ENCODE measurements around the gene AREL1.

AREL1 gene

DNA sequence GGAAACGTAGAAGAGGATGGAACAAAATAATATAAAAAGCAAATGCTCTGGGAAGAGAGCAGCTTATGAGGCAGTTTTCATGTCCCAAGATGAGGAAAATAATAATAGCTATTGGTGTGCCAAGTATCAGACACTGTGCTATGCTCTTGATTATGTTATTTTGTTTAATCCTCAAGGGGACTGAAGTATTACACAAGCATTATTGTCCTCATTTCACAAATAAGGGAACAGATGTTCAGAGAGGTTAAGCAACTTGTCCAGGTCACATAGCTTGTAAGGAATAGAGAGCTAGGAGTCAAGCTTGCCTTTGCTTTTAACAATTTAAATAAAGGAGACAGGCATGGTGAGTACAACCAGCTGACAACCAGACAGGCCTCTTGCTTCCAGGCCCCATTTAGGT, 73.9 kb downstream of the AREL1 start:
- DNase-seq (ENCODE audit: low read depth in 1 of 2, low spot score in 1 of 2), result no peak

DNA sequence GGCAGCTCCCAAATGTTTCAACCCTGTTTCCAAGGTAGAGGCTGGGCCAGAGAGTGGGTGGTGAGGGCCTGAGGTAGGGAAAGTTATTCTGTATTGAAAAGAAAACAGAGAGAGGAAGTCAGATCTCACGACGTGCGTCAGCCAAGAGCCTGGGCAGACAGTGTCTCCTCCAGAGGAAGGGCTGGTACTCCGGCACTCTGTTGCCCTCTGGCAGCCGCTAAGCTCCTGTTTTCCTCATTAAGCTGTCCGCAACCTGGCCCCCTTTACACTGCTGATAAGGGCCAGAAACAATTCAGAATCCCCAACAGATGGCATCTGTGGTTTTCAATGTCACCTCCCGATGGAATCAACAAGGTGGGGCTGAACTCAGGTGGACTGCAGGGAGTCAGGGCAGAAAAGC, 74.8 kb downstream of the AREL1 start:
- DNase-seq (ENCODE audit: low read depth in 1 of 2, low spot score in 1 of 2), result no peak

DNA sequence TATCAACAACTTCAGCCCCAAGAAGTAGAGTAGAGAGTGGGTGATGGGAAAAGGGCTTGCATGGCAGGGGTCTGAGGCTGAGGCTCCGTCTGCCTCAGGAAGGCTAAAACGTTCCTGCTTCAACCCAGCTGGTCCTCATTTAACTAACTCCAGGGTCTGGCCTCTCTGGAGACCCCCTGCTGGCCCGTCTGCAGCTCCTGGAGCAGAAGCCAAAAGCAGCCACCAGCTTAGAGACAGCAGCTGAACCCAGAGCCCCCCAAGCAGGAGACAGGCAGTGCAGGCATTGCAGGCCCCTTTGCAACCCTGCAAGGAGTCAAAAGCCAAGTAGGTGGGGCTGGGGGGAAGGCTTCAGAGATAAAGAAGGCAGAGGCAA, 75.7 kb downstream of the AREL1 start:
- no peak for DNase-seq (ENCODE audit: low read depth in 1 of 2, low spot score in 1 of 2)

DNA sequence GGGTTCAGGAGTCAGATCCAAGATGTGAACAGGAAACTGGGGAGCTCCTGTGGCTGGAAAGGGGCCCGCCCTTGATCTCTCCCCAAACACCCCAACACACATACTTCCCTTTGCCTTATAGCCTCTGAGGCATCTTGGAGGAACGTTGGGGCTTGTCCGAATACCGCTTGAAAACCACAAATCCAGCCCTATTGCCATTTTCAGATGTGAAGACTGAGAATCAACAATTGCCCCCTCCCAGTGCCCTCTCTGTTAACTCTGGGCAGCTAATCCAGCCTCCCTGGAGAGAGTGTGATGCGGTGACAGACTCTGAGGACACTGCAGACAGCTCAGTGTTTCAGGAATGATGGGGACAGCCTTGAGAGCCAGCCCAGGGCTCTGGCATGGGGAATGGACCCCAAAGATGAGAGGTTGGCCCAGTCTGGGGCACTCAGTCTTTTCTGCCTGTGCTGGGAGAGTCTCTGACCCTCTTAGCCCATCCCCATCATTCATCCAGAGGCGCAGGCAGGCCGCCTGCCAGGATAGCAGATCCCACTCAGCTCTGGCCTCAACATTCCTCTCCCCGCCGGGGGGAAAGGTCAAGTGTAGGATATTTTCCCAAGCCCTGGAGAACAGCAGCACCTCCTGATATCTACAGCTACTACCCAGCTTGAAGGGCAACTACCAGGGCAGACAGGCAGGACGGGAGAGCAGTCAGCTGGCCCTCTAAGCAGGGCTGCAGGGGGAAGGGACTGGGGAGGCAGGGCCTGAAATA, 76.3 kb downstream of the AREL1 start:
- no peak for DNase-seq (ENCODE audit: low read depth in 1 of 2, low spot score in 1 of 2)

DNA sequence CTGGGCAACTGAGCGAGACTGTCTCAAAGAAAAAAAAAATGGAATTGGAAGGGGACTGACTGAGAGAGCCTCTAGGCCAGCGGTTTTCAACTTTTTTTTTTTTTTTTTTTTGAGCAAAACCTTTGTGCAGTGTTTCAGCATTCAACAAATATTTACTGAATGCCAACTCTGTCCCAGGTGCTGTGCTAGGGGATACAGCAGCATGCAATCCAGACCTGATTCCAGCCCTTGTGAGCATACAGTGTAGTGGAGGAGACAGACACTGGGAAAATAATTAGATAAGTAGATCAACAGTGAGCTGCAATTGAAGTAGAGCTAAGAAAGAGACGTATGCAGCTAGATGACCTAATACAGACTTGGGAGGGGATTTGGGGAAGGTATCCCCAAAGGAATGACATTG, 77.0 kb downstream of the AREL1 start:
- DNase-seq (ENCODE audit: low read depth in 1 of 2, low spot score in 1 of 2), result no peak

DNA sequence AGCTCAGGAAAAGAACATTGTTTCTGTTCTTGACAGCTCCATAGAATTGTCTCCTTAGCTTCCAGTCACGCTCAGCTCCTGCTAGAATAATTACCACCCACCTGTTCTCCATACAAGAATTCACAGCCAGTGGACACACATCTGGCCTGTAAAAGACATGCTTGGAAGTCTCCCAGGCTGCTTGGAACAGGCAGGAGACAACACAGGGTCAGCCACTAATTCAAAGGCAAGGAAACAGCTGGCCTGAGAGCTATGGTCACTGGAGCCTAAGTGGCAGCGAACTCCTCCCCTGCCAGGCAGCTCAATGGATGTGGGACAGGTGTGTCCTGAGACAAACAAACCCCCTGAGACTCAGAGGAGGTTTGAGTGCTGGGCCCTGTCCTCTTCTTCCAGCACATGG, 77.9 kb downstream of the AREL1 start:
- DNase-seq (ENCODE audit: low read depth in 1 of 2, low spot score in 1 of 2), result no peak

DNA sequence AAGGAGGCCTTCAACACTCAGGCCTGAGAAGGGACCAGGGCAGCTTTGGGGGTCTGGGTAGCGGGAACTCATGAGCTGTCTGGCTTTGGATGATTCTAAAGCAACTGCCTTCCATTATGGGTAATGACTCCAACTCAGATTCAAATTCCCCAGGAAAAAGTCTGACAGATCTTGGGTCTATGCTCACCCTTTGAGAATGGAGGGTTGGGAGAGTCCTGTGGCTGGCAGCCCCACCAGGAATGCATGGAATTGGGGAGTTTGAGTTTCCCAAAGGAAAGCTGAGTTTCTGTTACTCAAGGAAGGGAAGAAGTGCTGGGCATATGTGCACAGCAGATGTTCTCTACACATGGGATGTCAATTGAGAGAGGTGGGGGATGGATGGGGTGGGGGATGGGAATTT, 78.4 kb downstream of the AREL1 start:
- DNase-seq (ENCODE audit: low read depth in 1 of 2, low spot score in 1 of 2), result no peak

DNA sequence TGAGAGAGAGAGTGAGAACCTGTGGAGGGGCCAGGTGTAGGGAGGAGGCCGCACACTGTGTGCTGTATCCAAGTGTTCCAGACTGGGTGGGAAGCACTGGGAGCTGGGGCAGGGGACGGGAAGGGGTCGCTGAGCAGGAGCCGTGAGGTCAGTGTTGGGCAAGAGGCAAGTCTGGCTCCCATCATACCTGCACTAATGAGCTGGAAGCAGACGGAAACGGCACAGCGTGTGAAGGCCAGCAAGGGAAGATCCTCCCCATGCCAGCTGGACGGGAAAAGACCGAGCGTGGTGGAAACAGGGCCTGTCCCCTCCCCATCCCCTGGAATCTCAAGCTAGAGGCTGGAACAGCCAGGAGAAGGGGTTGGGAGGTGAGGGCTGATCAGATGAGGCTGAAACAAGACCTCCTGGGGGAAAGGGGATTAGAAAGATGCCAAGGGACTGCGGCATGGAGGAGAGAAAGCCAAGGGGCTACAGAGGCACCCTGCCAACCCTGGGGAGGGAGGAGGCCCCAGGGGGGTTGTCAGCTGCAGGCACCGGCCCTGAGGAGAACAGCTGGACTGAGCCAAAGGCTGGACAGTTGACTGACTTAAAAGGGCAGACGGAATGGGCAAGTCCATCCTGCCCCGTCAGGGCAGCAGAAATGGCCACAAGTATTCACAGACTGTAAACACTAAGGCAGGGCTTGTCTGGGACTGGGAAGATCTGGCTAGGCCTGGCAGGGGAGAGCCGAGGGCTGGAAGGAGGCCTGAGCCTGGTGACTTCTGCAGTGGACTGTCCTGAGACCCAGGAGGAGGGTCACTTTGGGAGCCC, 81.8 kb downstream of the AREL1 start:
- no peak for DNase-seq (ENCODE audit: low read depth in 1 of 2, low spot score in 1 of 2)

DNA sequence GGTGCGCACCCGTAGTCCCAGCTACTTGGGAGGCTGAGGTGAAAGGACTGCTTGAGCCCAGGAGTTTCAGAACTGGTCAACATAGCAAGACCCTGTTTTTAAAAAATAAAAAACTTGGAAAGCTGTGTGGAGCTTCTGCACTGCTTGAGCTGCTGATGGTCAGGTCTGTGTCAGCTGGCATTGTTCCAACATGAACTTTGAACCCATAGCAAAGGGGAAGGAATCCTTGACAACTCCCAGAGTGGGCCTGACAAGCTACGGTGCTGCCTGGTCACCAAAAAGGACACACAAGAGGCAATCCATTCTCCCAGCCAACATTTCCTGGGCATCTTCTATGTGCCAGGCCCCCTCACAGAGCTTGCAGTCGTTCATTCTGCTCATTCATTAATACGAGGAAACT, 84.5 kb downstream of the AREL1 start:
- DNase-seq (ENCODE audit: low read depth in 1 of 2, low spot score in 1 of 2), result no peak

DNA sequence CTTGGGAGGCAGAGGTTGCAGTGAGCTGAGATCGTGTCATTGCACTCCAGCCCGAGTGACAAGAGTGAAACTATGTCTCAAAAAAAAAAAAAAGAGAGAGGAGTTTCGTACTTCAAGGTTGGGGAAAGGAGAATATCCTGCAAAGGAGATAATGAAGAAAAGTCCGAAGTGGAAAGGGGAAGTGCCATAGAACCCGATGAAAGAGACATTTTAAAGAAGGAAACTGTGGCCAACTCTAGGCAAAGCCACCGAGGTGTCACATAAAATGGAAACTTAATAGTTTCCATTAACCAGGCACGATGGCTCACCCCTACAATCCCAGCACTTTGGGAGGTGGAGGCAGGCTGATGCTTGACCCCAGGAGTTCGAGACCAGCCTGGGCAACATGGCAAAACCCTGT, 85.8 kb downstream of the AREL1 start:
- no peak for DNase-seq (ENCODE audit: low read depth in 1 of 2, low spot score in 1 of 2)

DNA sequence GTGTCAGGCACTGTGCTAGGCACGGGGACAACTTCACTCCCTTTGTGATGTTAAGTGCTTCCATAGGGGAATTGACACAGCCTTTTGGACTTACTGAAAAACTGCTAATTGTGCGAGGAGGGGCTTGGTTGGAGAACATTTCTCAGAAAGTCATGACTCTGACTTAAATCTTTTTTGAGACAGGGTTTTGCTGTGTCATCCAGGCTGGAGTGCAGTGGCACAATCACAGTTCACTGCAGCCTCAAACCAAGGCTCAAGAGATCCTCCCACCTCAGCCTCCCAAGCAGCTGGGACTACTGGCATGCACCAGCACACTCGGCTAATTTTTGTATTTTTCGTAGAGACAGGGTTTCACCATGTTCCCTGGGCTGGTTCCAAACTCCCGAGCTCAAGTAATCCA, 90.6 kb downstream of the AREL1 start:
- no peak for DNase-seq (ENCODE audit: low read depth in 1 of 2, low spot score in 1 of 2)

DNA sequence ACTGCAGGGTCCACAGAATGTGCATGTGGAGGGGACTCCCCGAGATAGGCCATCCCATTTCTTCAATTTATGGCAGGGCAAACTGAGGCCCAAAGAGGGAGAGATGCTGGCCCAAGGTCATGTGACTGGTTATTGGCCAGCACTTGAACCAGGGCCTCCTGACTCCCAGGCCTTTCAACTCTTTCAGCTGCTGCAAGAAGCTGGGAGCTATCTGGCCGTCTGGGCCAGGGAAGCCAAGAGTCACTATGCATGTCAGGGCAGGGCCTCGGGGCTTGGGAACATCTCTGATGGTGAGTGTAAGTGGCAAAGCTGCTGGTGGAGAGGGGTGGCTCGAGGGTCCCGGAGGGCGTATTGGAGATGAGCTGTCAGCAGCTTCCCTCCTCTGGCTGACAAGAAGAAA, 91.3 kb downstream of the AREL1 start:
- no peak for DNase-seq (ENCODE audit: low read depth in 1 of 2, low spot score in 1 of 2)

DNA sequence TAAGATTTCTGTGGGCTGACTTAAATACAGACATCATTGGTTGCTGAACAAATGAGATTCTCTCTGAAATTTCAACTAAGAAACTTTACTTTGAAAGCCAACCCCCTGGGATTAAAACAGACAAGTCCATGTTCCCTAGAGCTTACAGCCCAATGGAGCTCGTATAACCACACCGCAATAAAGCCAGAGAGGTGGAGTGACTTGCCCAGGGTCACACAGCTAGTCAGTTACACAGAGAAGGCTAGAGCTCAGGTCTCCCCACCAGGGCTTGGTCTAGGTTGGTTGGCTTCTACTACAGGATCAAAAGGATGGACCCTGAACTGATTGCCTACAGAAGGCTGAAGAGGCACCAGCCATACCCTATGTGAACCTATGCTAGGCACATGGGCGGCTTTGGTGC, 92.0 kb downstream of the AREL1 start:
- no peak for DNase-seq (ENCODE audit: low read depth in 1 of 2, low spot score in 1 of 2)

DNA sequence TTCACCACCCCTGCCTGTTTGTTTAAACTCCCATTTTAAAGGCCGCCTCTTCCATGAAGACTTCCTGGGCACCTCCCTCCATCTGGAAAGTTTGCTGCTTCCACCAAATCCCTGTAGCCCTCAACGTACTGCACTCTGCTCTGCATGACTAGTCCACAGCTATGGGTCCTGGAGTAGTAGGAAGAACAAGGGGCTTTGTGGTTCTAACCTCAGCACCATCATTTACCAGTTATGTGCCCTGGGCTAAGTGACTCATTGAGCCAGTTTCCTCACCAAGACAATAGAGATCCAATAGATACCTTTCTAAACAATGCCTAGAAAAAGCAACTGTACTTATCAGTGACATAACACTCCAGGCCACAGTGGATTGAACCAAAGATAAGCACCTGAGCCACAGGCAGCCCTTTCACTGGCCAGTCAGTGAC, 92.4 kb downstream of the AREL1 start:
- no peak for DNase-seq (ENCODE audit: low read depth in 1 of 2, low spot score in 1 of 2)

DNA sequence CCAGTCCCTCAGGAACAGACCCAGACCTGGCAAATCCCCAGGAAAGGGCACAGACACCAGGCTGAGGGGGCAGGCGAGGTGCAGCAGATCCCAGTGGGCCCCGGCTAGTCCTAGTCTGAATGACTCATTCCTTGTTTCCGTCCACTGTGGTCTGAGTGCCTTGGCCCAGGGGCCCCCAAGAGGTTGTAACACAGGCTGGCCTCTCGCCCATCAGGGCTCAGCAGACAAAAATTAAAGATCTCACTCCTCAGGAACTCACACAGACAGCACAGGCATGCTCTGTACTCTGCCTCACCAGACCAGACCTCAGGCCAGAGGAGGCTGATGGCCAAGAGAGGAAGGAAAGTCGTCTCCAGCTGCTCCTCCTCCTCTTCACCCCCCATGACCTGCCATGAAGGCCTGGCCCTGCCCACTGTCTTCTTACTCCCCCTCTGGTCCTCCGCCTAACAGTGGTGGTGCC, 93.2 kb downstream of the AREL1 start:
- no peak for DNase-seq (ENCODE audit: low read depth in 1 of 2, low spot score in 1 of 2)

DNA sequence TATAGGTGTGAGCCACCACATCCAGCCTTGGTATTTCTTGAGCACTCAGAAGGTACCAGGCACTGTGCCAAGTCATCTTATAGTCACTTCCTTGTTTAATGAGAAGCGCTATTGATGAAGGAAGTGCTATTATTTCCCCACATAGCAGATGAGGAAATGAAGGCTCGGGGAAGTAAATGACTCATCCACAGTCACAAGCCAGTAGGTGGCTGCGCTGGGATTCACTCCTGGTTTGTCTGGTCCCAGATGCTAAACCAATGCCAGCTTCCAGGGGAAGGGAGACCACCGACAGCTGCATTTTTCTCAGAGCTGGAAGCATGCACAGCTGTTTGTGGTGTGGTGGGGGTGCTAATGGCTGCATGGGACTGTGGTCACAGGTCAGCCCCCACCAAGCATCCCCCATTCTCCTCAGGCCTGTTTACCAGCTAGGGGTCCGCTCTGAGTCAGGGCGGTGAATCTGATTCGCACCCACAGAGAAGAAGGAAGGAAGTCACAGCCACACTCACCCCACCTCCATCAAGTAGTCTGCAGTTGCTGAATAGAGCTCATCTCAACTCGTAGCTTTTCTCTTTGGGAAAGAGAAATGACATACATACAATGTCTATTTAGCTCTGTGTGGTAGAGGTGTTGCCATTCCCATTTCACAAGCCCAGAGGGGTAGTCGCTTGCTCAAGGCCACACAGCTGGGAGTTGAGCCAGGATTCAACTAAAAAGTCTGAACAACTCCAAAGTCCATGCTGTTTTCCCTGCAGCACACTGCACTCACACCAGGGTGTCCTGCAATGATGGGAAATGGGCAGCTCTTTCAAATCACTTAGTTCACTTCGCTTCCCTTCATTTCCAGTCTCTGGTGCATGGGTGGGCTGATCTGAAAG, 94.6 kb downstream of the AREL1 start:
- DNase-seq (ENCODE audit: low read depth in 1 of 2, low spot score in 1 of 2), result peak; percentile 17 to 40

DNA sequence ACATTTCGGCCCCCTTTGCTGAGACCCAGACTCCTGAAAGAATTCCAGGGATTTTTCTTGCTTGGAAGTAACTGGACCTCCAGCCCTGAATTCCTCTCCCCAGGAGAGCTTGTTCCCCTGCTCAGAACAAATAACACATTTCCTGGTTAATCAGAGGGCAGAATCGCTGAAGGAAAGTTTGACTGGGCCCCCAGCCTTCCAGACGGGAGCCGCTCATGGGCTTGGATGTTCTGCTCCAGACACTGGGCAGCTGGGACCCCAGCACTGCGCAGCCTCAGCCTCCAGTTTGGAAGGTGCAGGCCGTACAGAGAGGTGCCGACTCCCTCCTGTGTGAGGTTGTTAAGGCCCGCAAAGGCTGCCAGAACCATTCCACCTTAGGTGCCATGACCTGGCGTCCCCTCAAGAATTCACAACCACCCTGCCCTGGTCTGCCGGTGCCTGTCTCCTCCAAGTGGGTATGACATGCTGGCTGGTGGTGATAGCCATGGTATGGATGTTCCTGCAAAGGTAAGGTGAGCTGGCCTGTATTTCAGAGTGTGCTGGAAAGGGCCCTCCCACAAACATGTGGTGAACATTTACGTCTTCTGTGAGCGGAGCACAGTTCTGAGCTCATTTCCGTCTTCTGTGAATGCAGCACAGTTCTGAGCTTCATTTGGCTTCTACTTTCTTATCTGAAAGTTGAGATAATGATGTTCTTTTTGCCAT, 95.7 kb downstream of the AREL1 start:
- no peak for DNase-seq (ENCODE audit: low read depth in 1 of 2, low spot score in 1 of 2)

DNA sequence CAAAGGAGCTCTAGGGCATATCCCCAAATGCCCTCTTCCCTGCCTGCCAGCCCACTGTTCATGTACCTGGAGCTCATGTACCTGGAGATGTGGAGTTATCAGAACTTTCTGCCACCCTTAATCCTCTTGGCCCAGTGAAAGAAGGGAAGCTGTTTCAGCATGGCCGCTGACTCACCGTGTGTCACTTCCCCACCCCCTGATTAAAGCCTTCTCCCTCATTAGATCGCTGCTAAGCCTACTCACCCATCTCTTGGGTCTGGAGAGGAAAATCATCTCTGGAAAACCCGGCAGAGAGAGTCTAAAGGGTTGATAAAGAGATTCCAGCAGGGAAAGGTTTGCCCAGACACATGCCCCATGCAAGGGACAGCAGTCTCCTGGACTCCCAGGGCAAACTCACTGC, 96.4 kb downstream of the AREL1 start:
- no peak for DNase-seq (ENCODE audit: low read depth in 1 of 2, low spot score in 1 of 2)

DNA sequence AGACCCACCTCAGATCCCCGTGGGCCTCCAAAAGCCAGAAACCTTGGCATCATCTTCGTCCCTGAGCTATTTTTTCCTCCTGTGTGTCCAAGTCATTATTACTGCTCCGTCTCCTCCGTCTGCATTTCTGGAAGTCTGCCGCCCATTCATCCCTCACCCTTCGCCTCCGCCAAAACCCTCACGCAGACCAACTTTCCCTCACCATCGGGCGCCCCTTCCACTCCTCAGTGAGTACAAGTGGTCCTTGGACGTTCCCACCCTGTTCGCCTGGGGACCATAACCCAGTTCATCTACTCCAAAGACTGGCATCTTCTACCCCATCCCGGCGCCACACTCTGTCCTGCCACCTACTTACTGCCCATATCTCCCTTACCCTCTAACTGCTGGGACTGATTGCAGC, 97.1 kb downstream of the AREL1 start:
- DNase-seq (ENCODE audit: low read depth in 1 of 2, low spot score in 1 of 2), result no peak

DNA sequence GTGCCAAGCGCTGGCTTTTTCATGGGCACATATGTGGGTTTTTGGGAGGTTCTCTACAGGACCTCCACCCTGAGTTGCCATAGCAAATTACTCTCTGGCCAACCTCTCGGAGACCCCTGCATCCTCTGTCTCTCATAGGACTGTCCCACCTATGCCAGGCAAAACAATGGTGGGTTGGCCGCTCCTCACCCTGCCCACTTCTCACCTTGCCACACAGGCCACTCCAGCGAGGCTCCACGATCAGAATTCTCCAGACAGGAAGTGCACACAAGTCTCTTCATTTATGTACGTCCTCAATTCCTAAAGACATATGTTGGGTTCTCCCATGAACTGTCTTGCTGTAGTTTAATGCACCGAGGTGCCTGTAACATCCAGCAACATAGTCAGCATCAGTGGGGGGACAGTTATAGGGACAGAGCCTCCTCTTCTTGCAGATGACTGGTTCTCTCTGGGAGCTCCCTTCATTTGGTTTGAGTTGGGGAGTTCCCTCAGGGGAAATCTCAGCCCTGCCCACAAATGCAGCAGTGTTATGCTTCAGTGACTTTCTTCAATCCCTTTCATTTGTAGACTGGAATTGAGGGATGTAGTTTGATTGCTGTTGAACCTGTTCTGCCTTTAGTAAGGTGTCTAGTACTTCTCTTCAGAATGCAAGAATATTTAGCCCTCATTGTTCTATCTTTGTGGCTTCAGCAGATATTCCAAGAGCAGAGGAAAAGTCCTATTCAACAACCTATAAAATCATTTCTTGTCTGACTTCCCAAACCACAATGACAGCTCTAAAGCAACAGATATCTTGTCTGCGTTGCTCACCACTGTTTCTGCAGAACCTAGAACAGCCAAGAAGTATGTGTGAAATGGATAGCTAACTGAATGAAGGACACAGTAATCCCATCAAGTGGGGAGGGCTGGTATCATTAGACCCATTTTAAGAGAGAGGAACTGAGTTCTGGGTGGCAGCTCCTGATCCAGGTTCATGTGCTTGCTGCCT, 98.1 kb downstream of the AREL1 start:
- DNase-seq (ENCODE audit: low read depth in 1 of 2, low spot score in 1 of 2), result no peak
